Smooth muscle cell (in vitro differentiated cells): Measurements from ENCODE around the gene IL6R. TPM values are rescaled to one million over a fixed set of nuclear protein-coding genes. Genes with fewer than 3 reads are reported as not detected.

Source experiments
- DNase-seq: peaks from one replicate; lab custom pipeline; 2025; ENCODE audit not compliant: unreplicated experiment; lab: John Stamatoyannopoulos, UW
- H2AFZ ChIP-seq: fragments of 200-600 bp; sonication (generic); 2 replicates; pipeline ENCODE4 v1.6.0; 2016; ENCODE audit warnings: antibody characterized with exemption, low read depth, mild to moderate bottlenecking
- H3F3A ChIP-seq: fragments of 200-600 bp; sonication (generic); 2 replicates; pipeline ENCODE4 v1.6.0; 2017; ENCODE audit warnings: antibody characterized with exemption, low read depth
- H3K27ac ChIP-seq: fragments of 200-600 bp; sonication (generic); 2 replicates; pipeline ENCODE4 v1.5.1; 2016; ENCODE audit warnings: low read depth, mild to moderate bottlenecking
- H3K27me3 ChIP-seq: fragments of 200-600 bp; sonication (generic); 2 replicates; pipeline ENCODE4 v1.6.1; 2016; ENCODE audit warnings: low read depth, mild to moderate bottlenecking
- H3K36me3 ChIP-seq: fragments of 200-600 bp; sonication (generic); 2 replicates; pipeline ENCODE4 v1.5.1; 2016; ENCODE audit warnings: low read depth
- H3K4me1 ChIP-seq: fragments of 200-600 bp; sonication (generic); 2 replicates; pipeline ENCODE4 v1.5.1; 2016; ENCODE audit warnings: low read depth
- H3K4me2 ChIP-seq: fragments of 200-600 bp; sonication (generic); 2 replicates; pipeline ENCODE4 v1.6.0; 2016; ENCODE audit warnings: mild to moderate bottlenecking
- H3K4me3 ChIP-seq: fragments of 200-600 bp; sonication (generic); 2 replicates; pipeline ENCODE4 v1.5.1; 2016; ENCODE audit warnings: mild to moderate bottlenecking
- H3K79me2 ChIP-seq: fragments of 200-600 bp; sonication (generic); 2 replicates; pipeline ENCODE4 v1.6.0; 2016; ENCODE audit warnings: low read depth, mild to moderate bottlenecking
- H3K9ac ChIP-seq: fragments of 200-600 bp; sonication (generic); 2 replicates; pipeline ENCODE4 v1.6.0; 2016; ENCODE audit warnings: low read depth
- H3K9me3 ChIP-seq: fragments of 200-600 bp; sonication (generic); replicated peaks from 2 replicates; pipeline ENCODE4 v1.5.1; 2016; ENCODE audit warnings: low read depth
- H4K20me1 ChIP-seq: fragments of 200-600 bp; sonication (generic); 2 replicates; pipeline ENCODE4 v1.6.0; 2016; ENCODE audit warnings: low read depth
- CTCF ChIP-seq: fragments of 200-600 bp; sonication (generic); IDR thresholded peaks from 2 replicates; pipeline ENCODE4 v1.5.1; 2017; ENCODE audit warnings: borderline replicate concordance, mild to moderate bottlenecking, antibody characterized with exemption; ENCODE audit not compliant: insufficient read depth, poor library complexity, severe bottlenecking
- WGBS: methylation state at CpG from one replicate; pipeline ENCODE4 v1.1.7; 2016; ENCODE audit warnings: low lambda C conversion rate; 5-methylcytosine and 5-hydroxymethylcytosine counted together
- polyA plus RNA-seq: library from polyadenylated mRNA; unstranded; fragments of >200 nt; fragmentation: Nextera tagmentation; extraction: Ambion mirVana; gene quantifications from 2 replicates; pipeline ENCODE4 v1.2.1, GENCODE V29; 2016
- total RNA-seq: library from RNA; depleted of rRNA; stranded (reverse); fragments of >200 nt; gene quantifications from 2 replicates; pipeline ENCODE4 v1.2.3, GENCODE V29; 2014

IL6R gene
- total and polyA plus RNA-seq, 2 experiments from 2014 or later: 1.8 to 1.9 TPM

GRCh38 chr1:154411525-154411924 lies 6.4 kb downstream of the IL6R start:
- Histone ChIP-seq H3K4me2 (no peak overlapping the region), H3K79me2 (peaks cover 7% of the 10 kb centered on the region), H3K9ac (no peak overlapping the region), H3K27ac (no peak overlapping the region), H2AFZ (no peak overlapping the region), H3K4me1 (peaks cover 10% of the 10 kb centered on the region), H3K36me3 (no peaks in the 10 kb centered on the region), H3K27me3 (no peaks in the 10 kb centered on the region), H3F3A (peaks cover 15% of the 10 kb centered on the region), H4K20me1 (no peaks in the 10 kb centered on the region), H3K9me3 (no peaks in the 10 kb centered on the region), H3K4me3 (no peak overlapping the region)
- WGBS: 95% methylated on average over 4 of the region's 4 CpGs
- TF ChIP-seq CTCF: no peak
- DNase-seq: no peak

GRCh38 chr1:154413177-154413783 lies 8.1 kb downstream of the IL6R start:
- Histone ChIP-seq H3K27ac (no peak overlapping the region), H3K4me3 (no peak overlapping the region), H3K36me3 (no peaks in the 10 kb centered on the region), H3F3A (no peaks in the 10 kb centered on the region), H3K27me3 (no peaks in the 10 kb centered on the region), H4K20me1 (no peaks in the 10 kb centered on the region), H3K9me3 (no peaks in the 10 kb centered on the region), H3K4me1 (no peaks in the 10 kb centered on the region), H2AFZ (no peak overlapping the region), H3K9ac (no peak overlapping the region), H3K4me2 (no peak overlapping the region), H3K79me2 (peaks cover 10% of the 10 kb centered on the region)
- DNase-seq: no peak
- WGBS: 92% methylated on average over 7 of the region's 7 CpGs
- TF ChIP-seq CTCF: no peak

GRCh38 chr1:154414606-154415005 lies 9.5 kb downstream of the IL6R start:
- H3K4me2 ChIP-seq: no peak overlapping the region
- H2AFZ ChIP-seq: no peak overlapping the region
- no peak for DNase-seq
- H3K79me2 ChIP-seq: peaks cover 4% of the 10 kb centered on the region
- no peak overlapping the region for H3K9ac ChIP-seq
- no peaks in the 10 kb centered on the region for H4K20me1 ChIP-seq
- H3F3A ChIP-seq: no peaks in the 10 kb centered on the region
- H3K4me1 ChIP-seq: no peaks in the 10 kb centered on the region
- H3K27me3 ChIP-seq: no peaks in the 10 kb centered on the region
- WGBS: 96% methylated on average over 8 of the region's 8 CpGs
- no peak overlapping the region for H3K4me3 ChIP-seq
- TF ChIP-seq CTCF: no peak
- no peaks in the 10 kb centered on the region for H3K9me3 ChIP-seq
- no peaks in the 10 kb centered on the region for H3K36me3 ChIP-seq
- H3K27ac ChIP-seq: no peak overlapping the region

DNA sequence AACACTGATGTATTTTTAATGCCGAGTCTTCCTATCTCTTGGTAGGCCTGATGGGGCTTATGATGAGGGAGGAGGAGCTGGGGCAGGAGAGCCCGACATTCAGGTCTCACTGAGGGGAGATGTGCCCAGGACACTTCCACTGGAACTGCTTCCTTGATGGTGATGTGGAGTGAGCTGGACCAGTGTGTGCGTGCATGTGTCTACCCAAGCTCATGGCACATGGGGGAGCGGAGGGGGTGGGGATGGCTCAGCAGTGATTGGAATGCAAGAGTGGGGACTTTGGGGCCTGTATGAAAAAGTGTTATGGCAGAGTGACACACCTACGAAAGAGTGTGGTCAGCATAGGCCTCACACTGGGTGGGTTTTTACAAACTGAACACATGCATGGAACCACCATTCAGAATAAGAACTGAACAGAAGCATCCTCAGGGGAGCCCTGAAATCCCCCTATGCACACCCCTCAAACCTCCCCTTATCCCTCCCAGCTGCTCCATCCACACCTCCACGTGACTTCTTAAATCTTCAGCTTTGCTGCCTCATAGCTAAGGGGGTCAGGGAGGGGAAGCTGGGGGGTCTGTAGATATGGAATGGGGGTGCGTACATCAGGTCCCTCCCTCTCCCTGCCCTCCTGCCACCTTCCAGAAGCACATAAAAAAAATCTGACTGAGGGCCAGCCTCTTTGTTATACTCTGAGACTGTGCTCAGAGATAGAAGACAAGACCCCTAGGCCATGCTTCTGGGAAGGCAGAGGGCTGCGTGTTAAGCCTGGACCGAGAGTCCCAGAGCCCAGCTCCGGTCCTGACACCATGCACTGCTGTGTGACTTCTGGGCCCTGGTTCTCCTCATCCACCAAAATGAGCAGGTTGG lies 11.6 kb downstream of the IL6R start:
- TF ChIP-seq CTCF: no peak
- Histone ChIP-seq H3K9ac (no peak overlapping the region), H3K79me2 (peaks cover 4% of the 10 kb centered on the region), H2AFZ (no peak overlapping the region), H3K4me2 (no peak overlapping the region), H4K20me1 (no peaks in the 10 kb centered on the region), H3K9me3 (no peaks in the 10 kb centered on the region), H3K36me3 (no peaks in the 10 kb centered on the region), H3K27ac (no peak overlapping the region), H3K27me3 (no peaks in the 10 kb centered on the region), H3F3A (no peaks in the 10 kb centered on the region), H3K4me1 (peaks cover 4% of the 10 kb centered on the region), H3K4me3 (no peak overlapping the region)
- WGBS: 94% methylated on average over 10 of the region's 10 CpGs
- DNase-seq: no peak
